Measurements from ENCODE around the gene PCGF3.
"Not testable (repeated sequence)": the region's sequence is repeated elsewhere in the genome, so short reads cannot be mapped to it uniquely, and the experiment has no call there.

PCGF3 gene

GRCh38 chr4:726235-726787, 20.7 kb downstream of the PCGF3 start:
- peak; percentile 56 for DNase-seq

GRCh38 chr4:726838-727237, 21.2 kb downstream of the PCGF3 start:
- no peak for DNase-seq

- no peak for DNase-seq
Observed at GRCh38 chr4:727576-727975, 21.9 kb downstream of the PCGF3 start.

- DNase-seq, result no peak
Observed at GRCh38 chr4:729336-730315, 24.0 kb downstream of the PCGF3 start.

GRCh38 chr4:730511-730910, 24.9 kb downstream of the PCGF3 start:
- DNase-seq, result no peak

- DNase-seq, result not testable (repeated sequence)
Observed at GRCh38 chr4:730946-731904, 25.6 kb downstream of the PCGF3 start.

GRCh38 chr4:731954-732353, 26.3 kb downstream of the PCGF3 start:
- DNase-seq, result not testable (repeated sequence)

GRCh38 chr4:732486-732885, 26.9 kb downstream of the PCGF3 start:
- no peak for DNase-seq

- DNase-seq, result no peak
Observed at GRCh38 chr4:732911-733630, 27.4 kb downstream of the PCGF3 start.

GRCh38 chr4:733631-733980, 28.0 kb downstream of the PCGF3 start:
- DNase-seq, result no peak

GRCh38 chr4:734075-734474, 28.4 kb downstream of the PCGF3 start:
- no peak for DNase-seq

- DNase-seq, result no peak
Observed at GRCh38 chr4:734951-735350, 29.3 kb downstream of the PCGF3 start.

- DNase-seq, result no peak
Observed at GRCh38 chr4:735583-735982, 30.0 kb downstream of the PCGF3 start.

GRCh38 chr4:736561-736960, 30.9 kb downstream of the PCGF3 start:
- not testable (repeated sequence) for DNase-seq

GRCh38 chr4:738781-739280, 33.2 kb downstream of the PCGF3 start:
- DNase-seq, result no peak

GRCh38 chr4:739569-739968, 33.9 kb downstream of the PCGF3 start:
- DNase-seq, result no peak

- no peak for DNase-seq
Observed at GRCh38 chr4:740011-740410, 34.4 kb downstream of the PCGF3 start.

GRCh38 chr4:740656-741282, 35.1 kb downstream of the PCGF3 start:
- DNase-seq, result no peak

GRCh38 chr4:742096-742741, 36.6 kb downstream of the PCGF3 start:
- DNase-seq, result no peak

GRCh38 chr4:742742-743311, 37.2 kb downstream of the PCGF3 start:
- DNase-seq, result peak; percentile 34
